HG03432 (cell line): ENCODE data around the gene ZC3H11A.

Source experiments
- ATAC-seq: cut with Tn5 transposase; IDR thresholded peaks from one replicate; pipeline ENCODE4 v1.9.1; 2021; ENCODE audit warnings: mild to moderate bottlenecking, moderate library complexity; ENCODE audit not compliant: unreplicated experiment

The ZC3H11A gene

DNA sequence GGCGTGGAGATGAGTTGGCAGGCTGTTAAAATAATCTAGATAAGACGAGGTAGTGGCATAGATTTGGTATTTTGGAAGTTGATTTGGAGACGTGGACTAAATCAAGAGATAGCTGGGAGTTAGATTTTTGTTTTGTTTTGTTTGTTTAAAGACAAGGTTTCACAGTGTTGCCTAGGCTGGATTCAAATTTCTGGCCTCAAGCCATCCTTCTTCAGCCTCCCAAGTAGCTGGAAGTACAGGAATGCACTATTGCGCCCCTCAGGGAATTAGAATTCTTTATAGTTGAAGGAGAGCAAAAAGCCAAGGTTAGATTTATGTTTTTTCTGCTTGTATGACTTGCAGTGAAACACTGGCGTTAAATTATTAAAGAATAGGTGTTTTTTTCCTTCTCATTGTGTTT, 43.7 kb downstream of the ZC3H11A start:
- no peak for ATAC-seq

DNA sequence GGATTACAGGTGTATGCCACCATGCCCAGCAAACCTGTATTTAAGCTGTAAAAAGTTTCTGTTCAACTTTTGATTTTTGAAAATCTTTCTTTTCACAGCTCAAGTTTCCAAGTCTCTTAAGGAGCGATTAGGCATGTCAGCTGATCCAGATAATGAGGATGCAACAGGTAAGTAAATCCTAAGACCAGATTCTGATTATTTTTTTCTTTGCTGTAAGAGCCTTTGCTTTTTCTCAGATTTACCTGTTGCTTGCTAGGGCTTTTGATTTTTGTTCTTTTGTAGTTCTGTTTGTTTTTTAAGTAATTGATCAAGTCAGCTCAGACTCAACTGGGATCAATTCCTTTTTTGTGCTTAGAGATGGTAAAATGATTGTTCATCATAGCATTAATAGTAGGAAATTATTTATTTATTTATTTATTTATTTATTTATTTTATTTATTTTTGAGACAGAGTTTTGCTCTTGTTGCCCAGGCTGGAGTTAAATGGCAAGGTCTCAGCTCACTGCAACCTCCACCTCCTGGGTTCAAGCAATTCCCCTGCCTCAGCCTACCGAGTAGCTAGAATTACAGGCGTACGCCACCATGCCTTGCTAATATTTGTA, 44.9 kb downstream of the ZC3H11A start:
- ATAC-seq, result no peak

DNA sequence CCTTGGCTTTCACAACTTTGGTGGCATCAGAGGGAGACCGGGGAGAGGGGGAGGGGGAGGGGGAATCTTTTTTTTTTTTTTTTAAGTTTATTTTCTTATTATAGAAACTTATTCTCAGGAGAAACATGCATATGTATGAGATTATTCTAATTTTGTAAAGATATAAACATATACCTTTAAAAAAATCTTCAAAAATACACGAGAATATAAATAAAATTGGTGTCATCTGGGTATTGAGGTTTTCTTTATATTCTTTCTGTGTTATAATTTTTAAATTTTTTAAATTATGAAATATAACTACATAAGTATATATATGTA, 47.1 kb downstream of the ZC3H11A start:
- no peak for ATAC-seq

DNA sequence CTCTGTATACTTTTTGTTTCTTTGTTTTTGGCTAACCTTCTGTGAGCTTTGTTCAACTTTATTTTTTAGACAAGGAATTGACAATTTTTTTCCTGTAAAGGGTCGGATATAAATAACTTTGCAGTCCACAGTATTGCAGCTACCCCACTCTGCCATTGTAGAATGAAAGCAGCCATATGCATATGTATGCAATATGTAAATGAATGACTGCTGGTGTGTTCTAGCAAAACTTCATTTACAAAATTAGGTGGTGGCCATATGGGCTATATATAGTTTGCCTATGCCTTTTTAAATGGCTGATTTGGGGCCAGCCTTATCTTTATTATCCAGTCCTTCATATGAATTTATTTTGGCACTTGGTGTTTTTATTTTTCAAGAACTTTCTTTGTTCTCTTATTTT, 48.0 kb downstream of the ZC3H11A start:
- ATAC-seq, result no peak
